Glutamatergic neuron (in vitro differentiated cells): ENCODE measurements around the gene AFAP1. TPM values are rescaled to one million over a fixed set of nuclear protein-coding genes. Genes with fewer than 3 reads are reported as not detected.

Source experiments
- DNase-seq: peaks from one replicate; pipeline ENCODE4 v3.0.0; 2022
- H3K27ac Mint-ChIP-seq: one replicate; pipeline ENCODE4 v1.8.0; 2020; ENCODE audit warnings: mild to moderate bottlenecking, mixed read lengths, inconsistent platforms; ENCODE audit not compliant: unreplicated experiment
- H3K27me3 Mint-ChIP-seq: one replicate; pipeline ENCODE4 v1.8.0; 2020; ENCODE audit warnings: mild to moderate bottlenecking, moderate library complexity, mixed read lengths, inconsistent platforms; ENCODE audit not compliant: unreplicated experiment
- H3K36me3 Mint-ChIP-seq: one replicate; pipeline ENCODE4 v1.8.0; 2020; ENCODE audit warnings: mild to moderate bottlenecking, mixed read lengths, inconsistent platforms; ENCODE audit not compliant: unreplicated experiment
- H3K4me1 Mint-ChIP-seq: one replicate; pipeline ENCODE4 v1.8.0; 2020; ENCODE audit warnings: mild to moderate bottlenecking, low read depth, mixed read lengths, inconsistent platforms; ENCODE audit not compliant: unreplicated experiment
- H3K4me3 Mint-ChIP-seq: one replicate; pipeline ENCODE4 v1.8.0; 2020; ENCODE audit warnings: mild to moderate bottlenecking, mixed read lengths, inconsistent platforms; ENCODE audit not compliant: unreplicated experiment
- H3K9me3 Mint-ChIP-seq: one replicate; pipeline ENCODE4 v1.8.0; 2020; ENCODE audit warnings: mild to moderate bottlenecking, moderate library complexity, mixed read lengths, inconsistent platforms; ENCODE audit not compliant: unreplicated experiment
- CTCF ChIP-seq: fragments of 200-600 bp; sonication (generic); IDR thresholded peaks from one replicate; pipeline ENCODE4 v1.5.0; 2021; ENCODE audit not compliant: partially characterized antibody, unreplicated experiment
- total RNA-seq: library from RNA; stranded (reverse); fragmentation: NEBNext Ultra II Directional; extraction: Animal tissue kit (Norgen Biotek cat#: 25700); gene quantifications from one replicate; pipeline ENCODE4 v1.2.1, GENCODE V29; 2021; ENCODE audit not compliant: unreplicated experiment

AFAP1 gene
- total RNA-seq, 1 donor from 2014 or later = 528 TPM

- H3K27ac Mint-ChIP-seq = peak overlapping the region; percentile 34
- H3K9me3 Mint-ChIP-seq = peaks cover 59% of the 10 kb centered on the region
- TF ChIP-seq CTCF = no peak
- no peak for DNase-seq
- H3K4me1 Mint-ChIP-seq = peaks cover 86% of the 10 kb centered on the region
- peaks cover 23% of the 10 kb centered on the region for H3K27me3 Mint-ChIP-seq
- peaks cover 10% of the 10 kb centered on the region for H3K36me3 Mint-ChIP-seq
- H3K4me3 Mint-ChIP-seq = peak overlapping the region; percentile 36
Measured at GRCh38 chr4:7826176-7826908, 113.3 kb downstream of the AFAP1 start.

- H3K4me3 Mint-ChIP-seq = peak overlapping the region; percentile 60
Measured at GRCh38 chr4:7824218-7824617, 115.4 kb downstream of the AFAP1 start.

GRCh38 chr4:7823416-7823824 lies 116.2 kb downstream of the AFAP1 start:
- Mint-ChIP-seq H3K4me3 (peak overlapping the region; percentile 83), H3K36me3 (peaks cover 18% of the 10 kb centered on the region), H3K27ac (peak overlapping the region; percentile 96), H3K4me1 (peaks cover 86% of the 10 kb centered on the region), H3K27me3 (peaks cover 40% of the 10 kb centered on the region), H3K9me3 (peaks cover 61% of the 10 kb centered on the region)
- DNase-seq = peak; percentile 70
- no peak for TF ChIP-seq CTCF

More at GRCh38 chr4:7824218-7824617, 115.4 kb downstream of the AFAP1 start:
- Mint-ChIP-seq H3K27me3 (peaks cover 36% of the 10 kb centered on the region), H3K36me3 (peaks cover 18% of the 10 kb centered on the region), H3K9me3 (peaks cover 60% of the 10 kb centered on the region), H3K27ac (peak overlapping the region; percentile 96), H3K4me1 (peaks cover 86% of the 10 kb centered on the region)
- no peak for DNase-seq
- TF ChIP-seq CTCF = no peak

- H3K4me1 Mint-ChIP-seq = peaks cover 87% of the 10 kb centered on the region
Measured at GRCh38 chr4:7822877-7823276, 116.8 kb downstream of the AFAP1 start.

More at GRCh38 chr4:7822877-7823276, 116.8 kb downstream of the AFAP1 start:
- peaks cover 63% of the 10 kb centered on the region for H3K9me3 Mint-ChIP-seq
- no peak for DNase-seq
- H3K27ac Mint-ChIP-seq = peak overlapping the region; percentile 96
- no peak for TF ChIP-seq CTCF
- peak overlapping the region; percentile 83 for H3K4me3 Mint-ChIP-seq
- peaks cover 42% of the 10 kb centered on the region for H3K27me3 Mint-ChIP-seq
- peaks cover 18% of the 10 kb centered on the region for H3K36me3 Mint-ChIP-seq
